ELR (cell line): Measurements from ENCODE around the gene KCTD2.

Experiments used
- DNase-seq: peaks from one replicate; pipeline ENCODE4 v3.0.0-alpha.2; 2015; ENCODE audit warnings: low read depth

Gene KCTD2

DNA sequence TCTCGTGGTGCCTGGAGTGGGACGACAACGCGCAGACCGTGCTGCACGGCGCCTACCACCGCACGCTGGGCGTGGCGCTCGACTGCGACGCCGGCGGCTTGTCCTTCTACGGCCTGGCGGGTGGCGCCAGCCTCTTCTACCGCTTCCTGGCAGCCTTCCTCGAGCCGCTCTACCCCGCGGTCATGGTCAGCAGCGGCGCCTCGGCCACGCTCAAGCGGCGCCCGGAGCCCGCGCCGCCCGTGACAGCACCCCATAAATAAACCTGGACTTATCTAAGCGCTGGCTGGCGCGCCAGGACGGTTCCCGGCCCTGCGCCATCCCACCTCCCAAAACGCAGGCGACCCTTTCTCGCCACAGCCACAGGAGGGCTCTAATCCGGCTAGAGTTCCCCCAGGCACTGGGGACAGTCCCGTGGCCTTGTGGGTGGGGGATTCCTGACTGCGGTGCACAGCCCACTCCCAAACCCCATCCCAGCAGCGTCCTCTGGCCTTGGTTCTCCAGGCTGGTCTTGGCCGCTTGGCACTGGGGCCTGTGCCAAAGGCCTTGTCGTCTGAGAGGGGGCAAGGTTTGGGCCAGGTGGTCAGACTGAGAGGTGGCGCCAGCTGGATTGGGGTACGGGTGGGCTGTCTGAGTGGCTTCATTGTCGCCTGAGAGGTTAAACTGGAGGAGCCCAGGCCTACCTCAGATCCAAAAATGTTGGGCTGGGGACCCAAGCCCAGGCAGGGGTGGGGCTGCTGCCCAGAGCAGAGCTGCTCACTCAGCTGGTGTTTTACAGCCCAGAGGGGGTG is 30.7 kb downstream of the KCTD2 start:
- no peak for DNase-seq

DNA sequence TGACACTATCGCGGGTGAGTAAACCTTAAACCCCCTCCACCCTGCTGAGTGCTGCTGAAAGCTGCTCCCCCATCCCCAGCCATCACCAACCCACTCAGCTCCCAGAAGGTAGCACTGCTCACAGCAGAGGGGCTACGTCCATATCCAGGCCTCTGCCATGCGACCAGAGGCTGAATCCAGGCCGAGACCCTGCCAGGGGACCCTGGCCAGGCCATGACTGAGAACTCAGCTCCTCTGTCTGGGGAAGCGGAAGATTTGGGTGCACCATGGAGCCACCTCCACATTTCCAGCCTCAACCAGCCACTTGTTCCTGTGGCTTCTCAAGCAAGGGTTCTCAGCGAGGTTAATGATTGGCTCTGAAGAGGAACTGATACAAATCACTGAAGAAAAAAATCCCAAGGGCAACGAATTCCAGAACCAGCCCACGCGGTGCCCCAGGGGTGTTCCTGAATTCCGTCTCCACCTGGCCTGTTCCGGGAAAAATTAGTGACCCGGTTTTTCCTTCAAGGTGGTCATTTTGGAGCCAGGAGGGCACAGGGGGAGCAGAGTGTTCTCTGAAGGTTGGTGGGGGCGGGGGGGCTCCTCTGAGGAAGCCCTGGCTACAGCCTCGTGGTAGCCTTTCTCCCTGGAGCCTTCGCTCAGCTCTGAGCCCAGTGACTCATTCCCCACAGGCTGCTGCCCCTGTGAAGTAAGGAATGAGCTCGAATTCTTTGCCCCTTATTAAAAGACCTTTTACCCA is 31.4 kb downstream of the KCTD2 start:
- DNase-seq: peak; percentile 90

DNA sequence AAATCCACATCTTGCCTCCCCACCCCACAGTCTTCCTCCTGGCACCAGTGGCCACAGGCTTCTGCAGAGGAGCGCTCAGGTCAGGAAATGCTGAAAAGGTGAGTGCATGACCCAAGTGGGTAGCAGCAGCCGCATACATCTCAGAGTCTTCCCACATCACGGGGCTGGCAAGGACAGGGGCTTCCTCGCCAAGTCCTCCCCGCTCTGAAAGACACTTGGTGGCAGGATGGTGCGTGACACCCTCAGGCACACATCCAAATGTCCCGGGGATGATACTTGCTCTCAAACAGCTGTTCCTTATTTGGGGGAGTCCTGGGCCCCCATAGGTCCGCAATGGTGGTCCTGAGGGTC is 32.0 kb downstream of the KCTD2 start:
- DNase-seq: no peak

DNA sequence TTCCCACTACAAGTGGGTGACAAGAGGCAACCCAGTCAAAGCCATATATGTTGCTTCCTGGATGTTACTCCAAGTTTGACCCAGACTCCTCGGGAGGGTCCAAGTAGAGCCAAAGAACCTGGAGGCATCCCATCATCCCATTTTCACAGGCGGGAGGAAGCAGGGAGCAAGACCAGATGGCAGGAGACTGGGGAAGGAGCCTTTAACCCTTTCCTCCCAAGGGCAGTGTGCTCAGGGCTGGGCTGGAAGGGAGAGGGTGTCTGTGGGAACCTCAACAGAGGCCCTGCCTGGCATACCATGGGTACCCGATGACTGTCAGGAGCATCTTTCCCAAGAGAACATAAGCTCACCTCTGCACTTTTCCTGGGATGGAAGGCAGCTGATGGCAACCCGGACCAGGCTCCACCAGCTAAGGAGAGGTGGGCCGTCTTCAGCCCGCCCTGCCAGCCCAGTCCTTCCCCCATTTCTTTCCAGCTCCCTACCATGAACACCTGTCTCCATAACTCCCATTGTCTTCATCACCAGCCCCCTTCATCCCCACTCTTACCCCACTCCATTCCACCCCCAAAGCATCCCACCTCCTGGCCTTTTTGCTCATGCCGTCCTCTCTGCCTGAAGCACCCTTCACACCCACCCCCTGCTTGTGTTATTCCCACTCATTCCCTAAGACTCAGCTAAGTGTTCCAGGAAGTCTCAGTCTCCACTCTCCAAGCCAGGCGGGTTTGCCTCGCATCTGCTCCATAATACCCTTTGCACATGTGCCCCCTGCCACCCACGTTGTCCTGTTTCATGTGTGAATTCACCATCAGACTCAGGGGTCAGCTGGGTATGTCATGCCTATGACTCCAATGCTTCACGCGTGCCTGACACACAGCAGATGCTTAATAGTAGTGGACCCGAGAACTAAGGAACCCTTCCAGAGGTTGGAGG is 34.9 kb downstream of the KCTD2 start:
- no peak for DNase-seq

DNA sequence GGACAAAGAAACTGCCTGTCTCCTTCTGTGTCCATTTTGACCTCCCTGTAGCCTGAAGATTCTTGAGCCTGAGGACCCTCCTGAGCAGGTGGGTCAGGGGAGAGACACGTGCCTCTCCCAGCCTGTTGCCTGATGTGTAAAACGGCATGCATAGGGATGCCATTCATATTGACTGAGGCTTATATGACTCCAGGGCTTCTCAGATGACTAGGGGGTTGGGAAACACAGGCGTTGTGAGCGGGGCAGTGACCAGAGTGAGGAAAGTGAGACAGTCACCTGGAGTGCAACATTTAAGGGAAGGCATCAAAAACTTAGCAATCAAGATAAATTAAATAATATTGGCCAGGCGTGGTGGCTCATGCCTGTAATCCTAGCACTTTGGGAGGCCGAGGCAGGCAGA is 35.7 kb downstream of the KCTD2 start:
- no peak for DNase-seq

DNA sequence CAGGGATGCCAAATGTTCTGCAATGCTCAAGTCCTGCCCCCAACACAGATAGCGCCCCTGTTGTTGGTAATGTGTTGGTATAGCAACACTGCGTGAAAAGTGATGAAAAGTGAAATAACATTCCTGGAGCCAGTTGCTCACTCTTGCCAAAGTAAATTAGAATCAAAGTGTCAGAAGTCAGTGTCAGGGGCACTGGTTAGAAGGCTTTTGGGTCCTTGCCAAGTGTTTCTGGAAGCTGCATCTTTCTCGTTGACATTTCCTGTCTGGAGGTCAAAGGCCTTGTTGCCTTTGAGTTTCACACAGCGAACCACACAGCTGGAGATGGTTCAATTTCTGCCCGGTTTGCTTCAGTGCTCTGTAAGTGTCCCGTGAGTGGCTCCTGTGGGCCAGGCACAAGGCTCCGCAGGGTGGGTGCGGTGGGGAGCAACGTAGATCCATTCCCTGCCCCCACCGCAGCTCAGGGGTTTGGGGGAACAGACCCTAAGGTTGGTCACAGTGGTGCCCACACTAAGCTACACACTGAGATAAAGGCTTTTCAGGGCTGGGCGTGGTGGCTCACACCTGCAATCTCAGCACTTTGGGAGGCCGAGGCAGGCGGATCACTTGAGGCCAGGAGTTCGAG is 37.1 kb downstream of the KCTD2 start:
- no peak for DNase-seq

DNA sequence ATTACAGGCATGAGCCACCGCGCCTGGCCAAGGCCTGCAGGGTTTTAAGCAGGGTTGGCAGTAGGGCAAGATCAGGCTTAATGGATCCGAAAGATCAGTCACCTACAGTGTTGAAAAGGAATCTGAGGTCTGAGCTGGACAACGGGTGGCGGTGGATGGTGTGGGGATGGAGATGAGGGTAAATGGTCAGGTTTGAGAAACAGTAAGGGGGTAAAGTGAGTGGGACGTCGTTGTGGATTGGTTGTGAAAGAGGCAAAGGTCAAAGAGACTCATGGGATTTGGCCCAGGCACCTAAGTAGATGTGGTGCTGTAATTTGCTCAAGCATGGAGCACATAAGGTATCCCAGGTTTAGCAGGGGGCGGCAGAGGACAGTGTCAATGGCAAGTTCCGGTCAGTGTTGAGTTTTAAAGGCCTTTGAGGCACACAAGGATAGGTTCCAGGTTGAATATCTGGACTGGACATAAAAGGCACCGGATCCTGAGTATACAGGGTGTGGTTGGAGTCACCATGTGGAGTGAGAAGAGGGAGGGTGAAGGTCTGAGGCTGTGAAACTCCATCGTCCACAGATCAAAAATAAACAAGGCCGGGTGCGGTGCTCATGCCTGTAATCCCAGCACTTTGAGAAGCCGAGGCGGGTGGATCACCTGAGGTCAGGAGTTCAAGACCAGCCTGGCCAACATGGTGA is 39.6 kb downstream of the KCTD2 start:
- no peak for DNase-seq

DNA sequence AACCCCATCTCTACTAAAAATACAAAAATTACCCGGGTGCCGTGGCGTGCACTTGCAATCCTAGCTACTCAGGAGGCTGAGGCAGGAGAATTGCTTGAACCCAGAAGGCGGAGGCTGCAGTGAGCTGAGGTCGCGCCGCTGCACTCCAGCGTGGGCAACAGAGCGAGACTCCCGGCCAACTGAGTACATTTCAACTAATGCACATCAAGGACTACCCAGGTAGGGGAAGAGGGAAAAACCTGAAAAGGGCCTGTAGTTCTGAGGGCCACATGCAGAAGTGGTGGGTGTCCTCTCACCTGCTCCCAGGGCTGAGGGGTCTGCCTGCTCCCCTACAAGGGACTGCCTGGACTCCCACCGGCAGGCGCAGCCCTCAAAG is 40.1 kb downstream of the KCTD2 start:
- no peak for DNase-seq

DNA sequence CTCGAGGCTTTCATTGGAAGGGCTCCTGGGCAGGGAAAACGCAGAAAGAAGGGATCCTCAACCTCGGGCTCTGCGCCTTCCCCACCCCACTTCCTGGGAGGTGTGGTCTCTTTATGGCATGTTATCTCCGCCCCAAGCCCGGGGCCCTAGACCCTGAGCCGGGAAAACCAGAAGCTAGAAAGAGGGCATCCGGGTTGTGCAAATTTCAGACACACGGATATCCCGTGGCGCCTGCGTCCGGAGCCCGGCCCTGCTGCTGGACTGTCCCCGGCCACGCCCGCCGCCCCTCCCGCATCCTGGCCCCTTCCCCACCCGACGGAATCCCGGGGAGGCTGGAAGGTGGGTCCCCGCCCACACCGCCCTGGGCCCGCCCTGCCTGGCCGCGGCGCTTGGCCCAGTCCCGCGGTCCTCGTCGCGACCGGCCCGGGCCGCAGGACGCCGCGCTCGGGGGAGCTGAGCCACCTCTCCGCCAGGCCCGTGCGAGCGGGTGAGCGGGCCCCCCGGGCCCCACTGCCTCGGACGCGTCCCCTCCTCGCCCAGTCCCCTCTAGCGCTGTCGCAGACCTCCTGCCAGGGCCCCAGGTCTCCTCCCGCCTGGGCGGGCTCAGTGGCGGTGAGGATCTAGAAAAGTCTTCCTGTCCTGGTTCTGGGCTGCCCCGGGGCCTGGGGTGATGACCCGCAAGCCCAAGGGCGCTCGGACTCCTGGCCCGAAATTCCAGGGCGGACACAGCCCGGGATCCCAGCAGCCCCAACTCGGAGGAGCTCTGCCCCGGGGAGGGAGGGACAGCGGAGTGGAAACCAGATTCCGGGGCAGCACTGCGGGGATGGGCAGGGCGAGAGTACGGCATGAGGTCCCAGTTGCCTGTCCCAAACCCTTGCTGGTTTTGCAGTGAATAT is 40.8 kb downstream of the KCTD2 start, which contains the start of gene SLC16A5:
Gene SLC16A5, plus strand, starts transcription at position 397 of the 896 bp plus-strand sequence. CDS start 5,683 bp downstream, outside the sequence.
- peak; percentile 95 for DNase-seq

DNA sequence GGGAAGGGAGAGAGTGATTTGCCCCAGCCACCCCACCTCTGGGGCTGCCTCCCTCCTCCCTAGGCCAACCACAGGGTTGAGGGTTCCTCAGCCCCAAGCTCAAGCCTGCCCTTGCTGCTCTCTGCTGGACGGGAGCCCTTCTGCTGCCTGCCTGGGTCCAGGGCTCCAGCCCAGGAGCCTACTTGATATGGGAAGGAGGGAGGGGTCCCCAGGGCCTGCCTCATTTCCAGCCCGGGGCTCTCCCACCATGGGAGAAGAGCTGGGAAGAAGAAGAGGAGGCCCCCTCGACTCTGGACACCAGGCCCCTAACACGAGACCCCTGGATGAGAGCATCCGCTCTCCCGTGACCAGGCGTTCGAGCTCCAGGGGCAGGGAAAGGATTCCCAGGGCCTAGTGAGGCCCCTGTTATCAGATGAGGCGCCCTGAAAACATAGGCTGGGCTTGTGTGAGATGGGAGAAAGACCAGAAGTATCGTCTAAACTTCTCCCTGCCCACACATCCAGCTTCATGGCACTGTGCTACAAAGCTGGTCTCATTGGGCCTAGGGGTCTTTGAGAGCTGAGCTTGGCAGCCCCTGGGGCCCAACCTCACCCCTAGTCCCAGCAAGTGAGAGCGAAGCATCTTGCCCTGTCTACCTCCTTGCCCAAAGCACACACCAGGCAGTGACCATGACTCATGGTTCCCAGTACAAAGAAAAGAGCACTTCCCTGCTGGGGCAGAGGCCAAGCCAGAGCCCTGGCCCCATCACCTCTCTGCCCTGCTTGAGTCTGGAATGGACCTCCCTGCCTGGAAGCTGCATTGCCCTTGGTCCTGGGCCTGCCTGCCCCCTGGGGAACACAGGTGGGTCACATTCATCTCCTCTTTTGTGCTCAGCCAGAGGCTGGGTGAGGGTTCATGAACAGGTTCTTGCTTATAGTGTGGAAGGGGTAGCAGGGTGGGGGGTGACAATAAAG is 41.7 kb downstream of the KCTD2 start:
- peak; percentile 75 for DNase-seq

DNA sequence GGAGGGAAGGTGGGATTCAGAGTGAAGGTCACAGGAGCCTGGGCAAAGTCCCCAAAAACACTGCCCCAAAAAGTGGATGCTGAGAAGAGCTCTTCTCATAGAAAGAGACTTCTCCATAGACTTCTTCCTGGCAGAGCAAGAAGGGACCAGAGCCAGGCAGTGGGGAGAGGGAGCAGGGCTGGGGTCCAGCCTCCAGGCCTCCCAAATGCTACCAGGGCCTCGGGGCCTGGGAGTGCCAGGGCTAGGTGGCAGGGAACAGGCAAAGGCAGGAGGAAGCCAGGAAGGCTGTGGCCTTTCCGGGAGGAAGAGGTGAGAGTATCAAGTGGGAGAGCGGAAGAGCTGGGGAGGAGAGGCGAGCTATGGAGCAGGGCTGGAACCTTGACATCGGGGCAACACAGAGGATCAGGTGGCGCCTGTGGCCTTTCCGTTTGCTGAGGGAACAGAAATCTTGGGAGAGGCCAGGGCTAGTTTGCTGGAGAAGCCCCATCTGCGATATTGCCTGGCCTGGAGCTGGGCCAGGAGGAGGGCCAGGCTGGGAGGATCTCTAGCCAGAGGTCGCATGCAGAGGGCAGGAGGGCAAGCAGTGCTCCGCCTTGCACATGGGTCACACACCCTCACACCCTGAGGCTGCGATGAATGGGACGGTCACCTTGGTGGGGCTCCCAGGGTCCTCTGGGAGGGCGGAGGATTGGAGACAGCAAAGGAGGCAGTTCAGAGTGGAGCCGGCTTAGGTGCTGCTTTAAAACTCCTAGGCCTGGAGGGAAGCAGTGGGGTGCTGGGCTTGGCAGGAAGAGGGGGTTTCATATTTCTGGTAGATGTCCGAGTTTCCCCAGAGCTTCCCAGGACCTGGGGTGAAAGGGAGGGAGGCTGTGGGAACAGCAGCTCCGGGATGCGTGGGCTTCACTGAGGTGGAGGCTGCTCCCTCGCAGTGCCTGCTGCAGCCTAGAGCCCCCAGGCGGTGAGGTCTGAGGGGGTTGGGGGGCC is 44.1 kb downstream of the KCTD2 start:
- DNase-seq: no peak

DNA sequence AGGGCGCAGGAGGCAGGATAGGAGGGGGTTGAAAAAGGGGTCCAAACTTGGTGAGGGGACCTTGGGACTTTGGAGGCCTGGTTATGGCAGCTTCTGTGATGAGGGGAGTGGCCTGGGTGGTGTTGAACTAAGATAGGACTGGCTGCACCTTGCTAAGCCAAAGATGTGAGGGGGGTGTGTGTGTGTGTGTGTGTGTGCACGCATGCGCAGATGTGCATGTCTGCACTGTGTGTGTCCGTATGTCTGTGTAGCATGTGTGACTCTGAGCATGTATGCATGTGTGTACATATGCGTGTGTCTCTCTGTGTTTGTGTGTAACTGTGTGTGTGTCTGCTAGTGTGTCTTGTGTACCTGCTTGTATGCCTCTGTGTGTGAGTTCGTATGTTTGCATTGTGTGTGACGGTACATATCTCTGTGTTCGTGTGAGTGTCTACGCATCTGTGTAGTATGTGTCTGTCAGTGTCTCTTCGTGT is 44.9 kb downstream of the KCTD2 start:
- no peak for DNase-seq

DNA sequence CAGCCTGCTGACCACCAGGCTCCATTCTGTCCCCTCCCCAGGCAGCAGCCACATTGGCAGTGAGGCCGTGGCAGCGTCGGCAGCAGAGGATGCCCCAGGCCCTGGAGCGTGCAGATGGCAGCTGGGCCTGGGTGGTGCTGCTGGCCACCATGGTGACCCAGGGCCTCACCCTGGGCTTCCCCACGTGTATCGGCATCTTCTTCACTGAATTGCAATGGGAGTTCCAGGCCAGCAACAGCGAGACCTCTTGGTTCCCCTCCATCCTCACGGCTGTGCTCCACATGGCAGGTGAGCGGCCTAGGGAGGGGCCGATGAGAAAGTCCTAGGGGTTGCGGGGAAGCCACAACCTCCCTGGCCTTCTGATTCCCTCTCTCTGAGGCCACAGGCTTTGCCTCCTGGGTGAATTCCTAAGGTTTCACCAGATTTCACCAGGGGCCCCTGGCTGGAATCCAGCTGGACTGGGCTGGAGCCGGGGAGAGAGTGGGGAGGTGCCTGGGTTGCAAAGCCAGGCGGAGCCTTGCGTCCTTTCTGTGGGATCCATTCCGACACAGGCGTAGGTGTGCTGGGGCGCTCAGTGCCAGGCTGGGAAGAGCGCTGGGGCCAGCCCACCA is 46.6 kb downstream of the KCTD2 start:
- DNase-seq: no peak

DNA sequence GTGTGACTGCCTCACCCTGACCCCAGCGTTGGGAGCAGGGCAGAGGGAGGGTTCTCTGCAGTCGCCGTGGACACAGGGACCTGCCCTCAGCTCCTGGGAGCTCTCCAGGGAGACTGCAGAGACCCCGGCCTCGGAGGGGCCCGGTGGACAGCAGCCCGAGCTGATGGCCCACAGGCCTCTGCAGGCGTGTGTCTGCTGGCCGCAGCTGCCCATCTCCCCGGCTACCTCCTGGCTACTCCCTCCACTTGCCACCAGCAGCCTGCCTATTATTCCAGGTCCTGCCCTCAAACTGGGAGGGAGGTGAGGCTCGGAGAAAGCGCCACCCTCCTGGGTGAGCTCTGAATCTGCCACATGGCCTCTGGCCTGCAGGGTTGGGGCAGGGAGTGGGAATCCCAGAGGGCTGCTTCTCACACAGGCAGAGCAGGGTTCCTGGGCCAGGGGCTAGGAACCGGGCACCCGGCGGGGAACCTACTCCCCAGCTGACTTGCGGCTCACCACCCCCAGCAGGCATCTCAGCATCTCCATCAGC is 47.9 kb downstream of the KCTD2 start:
- DNase-seq: no peak

DNA sequence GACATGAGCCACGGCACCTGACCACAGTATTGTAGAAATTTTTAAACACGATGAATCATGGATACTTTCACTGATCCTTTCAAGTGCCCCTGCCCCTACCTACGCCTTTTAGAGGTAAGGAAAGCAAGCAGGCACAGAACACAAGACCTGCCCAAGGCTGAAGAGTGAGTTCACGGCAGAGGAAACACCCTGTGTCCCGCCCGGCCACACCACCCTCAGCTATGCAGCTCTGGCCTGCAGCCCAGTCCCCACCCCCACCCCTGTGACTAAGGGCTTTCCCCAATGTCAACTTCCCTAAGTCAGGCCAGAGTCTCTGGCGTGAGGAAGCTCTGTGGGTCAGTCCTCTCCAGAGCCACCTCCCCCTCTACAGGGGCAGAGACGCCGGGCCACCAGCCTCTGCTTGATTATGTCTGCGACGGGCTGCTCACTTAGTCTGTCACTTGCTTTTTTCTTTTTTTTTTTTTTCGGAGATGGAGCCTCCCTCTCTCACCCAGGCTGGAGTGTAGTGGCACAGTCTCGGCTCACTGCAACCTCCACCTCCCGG is 49.1 kb downstream of the KCTD2 start:
- peak; percentile 93 for DNase-seq

DNA sequence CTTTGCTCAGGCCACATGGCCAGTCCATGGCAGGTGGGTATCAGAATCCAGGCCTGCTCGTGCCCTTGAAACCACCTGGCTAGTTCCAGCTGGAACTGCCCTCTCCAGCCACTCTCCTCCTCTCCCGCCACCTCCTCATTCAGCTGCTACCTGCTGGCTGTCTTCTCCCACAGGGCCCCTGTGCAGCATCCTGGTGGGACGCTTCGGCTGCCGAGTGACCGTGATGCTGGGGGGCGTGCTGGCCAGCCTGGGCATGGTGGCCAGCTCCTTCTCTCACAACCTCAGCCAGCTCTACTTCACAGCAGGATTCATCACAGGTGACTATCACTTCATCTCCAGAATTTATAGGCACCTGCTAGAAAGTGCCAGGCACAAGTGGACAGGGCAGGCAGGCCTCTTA is 50.8 kb downstream of the KCTD2 start:
- DNase-seq: no peak

DNA sequence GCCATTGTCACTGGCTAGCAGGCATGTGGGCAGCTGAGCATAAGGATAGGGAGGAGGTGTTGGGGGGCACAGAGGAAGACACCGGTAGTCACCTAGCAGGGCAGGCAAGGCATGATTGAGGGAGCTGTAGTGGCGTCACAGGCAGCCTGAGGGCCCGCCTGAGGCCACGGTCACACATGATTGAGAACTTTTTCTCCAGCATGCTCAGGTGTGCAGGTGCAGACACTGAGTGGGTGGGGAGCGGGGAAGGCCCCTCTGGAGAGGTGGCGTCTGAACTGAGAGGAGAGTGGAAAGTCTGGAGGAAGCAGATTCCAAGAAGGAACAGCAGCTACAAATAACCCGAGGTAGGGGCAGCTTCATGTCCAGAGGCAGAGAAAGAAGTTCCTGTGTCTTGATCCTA is 51.8 kb downstream of the KCTD2 start:
- no peak for DNase-seq
